ENCODE data around the gene ARGLU1. TPM values are rescaled to one million over a fixed set of nuclear protein-coding genes. Genes with fewer than 3 reads are reported as not detected.

Gene ARGLU1
- polyA plus RNA-seq, 5 donors, result 333 to 472 (median 422) TPM

DNA sequence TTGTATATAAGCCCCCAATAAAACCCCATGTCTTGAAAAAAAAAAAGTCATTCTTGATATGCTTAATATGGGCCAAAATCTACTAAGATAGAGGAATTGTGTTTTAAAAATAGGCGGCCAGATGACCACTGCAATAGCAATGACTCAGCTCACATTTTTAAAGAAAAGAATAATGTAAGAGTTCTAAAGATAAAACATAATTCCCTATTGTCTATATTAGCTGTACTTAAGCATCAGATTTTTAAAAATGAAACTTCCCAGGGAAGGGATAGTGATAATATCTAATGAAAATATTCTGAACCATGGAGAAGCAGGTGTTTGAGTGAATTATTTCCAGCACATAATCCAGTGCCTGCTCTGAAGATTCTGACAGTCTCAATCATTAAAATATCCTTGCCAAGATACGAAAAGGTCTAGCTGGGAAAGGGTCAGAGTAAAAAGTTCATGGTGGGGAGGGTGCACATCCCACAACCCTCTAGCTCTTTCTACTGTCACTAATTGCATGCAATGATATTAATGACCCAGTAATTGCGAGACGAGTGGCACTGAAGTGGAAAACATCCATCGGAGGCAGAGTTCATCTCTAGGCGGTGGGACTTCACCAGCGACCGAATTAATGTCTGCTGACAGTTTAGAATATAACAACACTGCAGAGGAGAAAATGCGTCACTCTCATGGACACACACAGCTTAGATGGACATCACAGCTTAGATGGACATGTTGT lies 64.0 kb downstream of the ARGLU1 start:
- DNase-seq, result no peak

DNA sequence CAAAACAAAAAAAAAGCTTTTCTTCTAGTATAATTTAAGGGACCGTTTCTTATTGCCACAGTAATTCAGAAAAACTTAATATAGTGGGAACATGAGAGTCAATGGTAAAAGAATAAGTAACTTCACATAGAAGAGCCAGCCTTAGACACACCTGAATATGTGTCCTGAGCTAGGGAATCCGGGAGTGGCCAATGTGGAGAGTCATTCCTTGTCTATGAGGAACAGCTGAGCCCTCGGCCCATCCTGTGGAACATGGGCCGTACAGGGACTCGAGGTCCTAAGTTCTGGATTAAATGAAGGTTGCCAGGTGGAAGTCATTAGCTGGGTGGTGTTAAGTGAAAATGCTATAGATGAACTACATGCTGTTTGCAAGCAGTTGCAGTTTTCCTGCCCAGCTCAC lies 64.7 kb downstream of the ARGLU1 start:
- DNase-seq, result no peak

DNA sequence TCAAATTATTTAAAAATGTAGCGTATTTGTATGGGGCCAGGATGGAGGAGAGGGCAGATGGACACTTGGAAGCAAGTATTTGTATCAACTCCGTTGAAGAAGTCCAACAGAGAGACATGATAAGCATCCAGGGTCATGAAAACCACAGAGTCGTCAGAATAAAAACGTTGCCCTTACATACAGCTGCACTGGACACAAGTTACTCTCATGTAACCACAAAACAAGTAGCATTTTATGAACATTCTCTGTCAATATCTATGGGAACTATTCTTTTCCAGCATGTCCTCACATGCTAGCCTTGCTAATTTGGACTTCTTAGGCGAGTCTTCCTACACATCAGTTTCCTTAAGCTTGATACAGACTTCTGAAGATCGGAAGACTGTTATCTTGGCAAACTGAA lies 67.5 kb downstream of the ARGLU1 start:
- no peak for DNase-seq

DNA sequence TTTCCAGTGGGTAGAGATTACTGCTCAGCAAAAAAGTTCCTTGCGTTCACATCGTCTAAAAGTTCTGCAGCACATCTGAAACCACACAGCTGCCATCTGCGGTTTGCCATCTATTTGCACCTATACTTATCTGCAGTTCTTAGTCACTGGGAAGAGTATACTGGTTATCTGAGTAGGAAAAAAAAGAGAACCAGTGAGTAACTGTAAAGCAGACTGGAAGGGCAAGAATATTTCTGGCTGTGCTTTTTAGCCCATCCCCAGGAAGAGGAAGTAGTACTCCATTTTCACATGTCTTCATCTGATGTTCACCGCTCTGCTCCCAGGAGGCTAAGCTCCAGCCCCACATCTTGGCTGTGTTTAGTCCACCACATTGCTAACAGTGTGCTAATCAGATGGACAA lies 68.0 kb downstream of the ARGLU1 start:
- no peak for DNase-seq

DNA sequence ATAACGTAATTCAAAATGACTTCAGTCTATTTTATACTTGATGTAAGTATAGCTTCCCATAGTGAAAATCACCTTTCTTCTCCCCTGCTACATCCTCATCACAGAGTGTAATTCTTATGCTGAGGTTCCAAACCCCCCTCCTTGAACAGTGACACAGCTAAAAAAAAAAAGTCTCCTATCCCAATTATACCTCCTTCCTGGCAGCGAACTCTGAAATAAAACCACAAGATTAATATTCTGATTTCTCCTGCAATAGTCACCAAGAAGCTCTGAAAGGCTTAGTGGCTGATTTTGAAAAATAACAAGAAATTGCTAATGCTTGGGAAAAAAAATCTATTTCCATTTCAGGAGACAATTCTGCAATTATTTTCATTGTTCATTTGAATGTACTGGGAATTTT lies 68.8 kb downstream of the ARGLU1 start:
- no peak for DNase-seq

DNA sequence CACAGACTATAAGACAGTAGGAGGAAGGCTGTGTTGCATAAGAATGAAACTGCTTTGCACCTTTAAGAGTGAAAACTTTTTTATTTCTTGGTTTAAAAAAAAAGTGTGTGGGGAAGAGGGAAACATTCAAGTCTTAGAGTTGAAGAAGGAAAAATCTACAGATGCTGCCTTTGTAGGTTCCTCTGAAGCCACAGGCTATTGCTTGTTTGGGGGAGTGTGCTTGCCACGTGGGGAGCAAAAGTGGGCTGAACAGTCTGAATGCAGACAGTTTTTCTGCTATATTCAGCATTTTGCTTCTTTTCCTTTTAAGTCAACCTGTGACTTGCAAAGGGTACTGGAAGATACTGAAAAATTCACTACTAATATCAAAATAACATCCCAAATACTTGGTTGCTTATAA lies 69.4 kb downstream of the ARGLU1 start:
- DNase-seq, result no peak

DNA sequence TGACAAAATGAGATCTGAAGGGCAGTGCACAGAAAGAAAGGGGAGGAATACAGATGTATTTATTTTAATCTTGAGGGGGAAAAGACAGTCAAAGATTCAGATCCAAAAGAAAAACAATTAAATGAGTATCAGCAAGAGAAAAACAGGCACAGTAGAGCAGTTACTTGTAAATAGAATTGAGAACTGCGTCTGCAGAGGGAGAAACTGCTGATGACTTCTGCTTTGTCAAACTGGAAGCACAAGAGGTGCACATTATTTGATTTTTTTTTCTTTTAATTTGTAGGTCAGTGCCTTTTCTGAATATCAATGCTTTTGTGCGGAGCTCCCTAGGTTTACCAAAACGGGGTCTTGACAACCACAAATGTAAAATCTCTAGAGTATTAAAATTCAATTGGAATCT lies 69.8 kb downstream of the ARGLU1 start:
- no peak for DNase-seq

DNA sequence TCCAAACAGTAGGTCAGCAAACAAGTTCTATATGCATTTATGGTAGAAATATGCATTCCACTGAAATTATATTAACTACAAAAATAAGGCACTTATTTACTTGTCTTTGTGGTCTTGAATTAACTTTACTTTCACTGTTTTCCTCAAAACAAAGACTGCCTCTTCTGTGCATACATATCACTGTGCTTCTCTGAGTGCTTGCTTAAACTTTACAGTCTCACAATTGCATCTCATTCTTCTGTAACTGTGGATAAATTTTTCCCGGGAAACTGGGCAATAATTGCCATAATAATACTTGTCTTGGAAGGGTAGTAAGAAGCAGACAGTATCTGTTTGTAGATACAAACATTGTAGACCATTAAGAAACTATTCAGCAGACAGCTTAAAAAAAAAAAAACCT lies 70.9 kb downstream of the ARGLU1 start:
- no peak for DNase-seq

DNA sequence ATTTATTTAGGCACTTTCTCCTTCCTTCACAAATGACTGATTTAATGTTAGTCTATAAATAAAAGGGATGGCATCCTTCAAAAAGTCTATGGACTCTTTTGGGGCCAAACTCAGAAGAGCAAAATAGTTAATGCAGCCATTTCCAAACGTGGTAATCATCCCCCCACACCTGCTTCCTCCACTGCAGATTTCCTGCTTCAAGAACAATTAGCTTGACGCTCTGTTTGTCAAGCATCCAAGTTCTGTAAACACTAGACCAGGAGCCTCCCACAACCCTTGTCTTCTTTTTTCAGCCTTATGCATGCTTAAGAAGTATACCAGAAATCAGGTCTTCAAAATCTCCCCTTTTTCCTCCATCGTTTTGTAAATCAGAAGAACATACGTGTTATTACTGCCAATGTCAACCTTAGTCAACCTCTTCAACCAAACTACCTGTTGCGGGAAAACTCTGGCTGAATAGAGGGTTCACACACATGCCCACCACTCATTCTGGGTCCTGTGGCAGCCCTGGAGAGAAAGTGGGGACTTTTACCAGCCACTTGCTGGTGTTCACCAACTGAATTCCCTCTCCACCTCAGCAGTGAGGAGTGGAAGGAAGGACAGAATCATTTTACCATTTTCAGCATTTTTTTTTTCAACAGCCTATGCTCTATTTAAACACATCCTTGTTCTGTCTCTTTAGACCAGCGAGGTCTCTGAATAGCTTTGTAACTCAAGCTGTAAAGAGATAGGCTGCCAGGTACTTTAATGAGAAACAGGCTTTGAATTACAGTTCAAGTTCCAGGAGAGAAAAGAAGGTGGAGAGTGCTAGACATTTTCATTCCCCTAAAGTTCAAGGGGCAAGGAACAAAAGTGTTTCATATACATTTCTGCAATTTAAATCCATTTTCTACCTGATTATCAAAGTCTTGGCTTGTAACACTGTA lies 71.6 kb downstream of the ARGLU1 start:
- no peak for DNase-seq

DNA sequence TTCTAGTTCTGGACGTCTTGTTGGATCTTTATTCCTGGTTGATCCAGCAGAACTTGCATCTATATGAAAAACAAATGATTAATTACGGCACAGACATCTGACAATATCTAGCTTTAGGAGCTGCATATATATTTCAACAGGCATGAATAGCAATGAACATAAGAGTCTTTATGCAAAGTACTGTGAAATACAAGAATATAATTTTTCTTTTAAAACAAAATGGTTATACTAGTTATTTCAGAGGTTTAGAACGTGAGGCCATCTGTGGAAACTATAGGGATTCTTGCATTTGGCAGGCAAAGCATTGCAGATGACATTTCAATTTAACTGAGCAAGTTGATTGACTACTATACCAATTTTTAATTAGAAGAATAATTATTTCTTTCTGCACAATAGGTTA lies 73.0 kb downstream of the ARGLU1 start:
- DNase-seq, result no peak

DNA sequence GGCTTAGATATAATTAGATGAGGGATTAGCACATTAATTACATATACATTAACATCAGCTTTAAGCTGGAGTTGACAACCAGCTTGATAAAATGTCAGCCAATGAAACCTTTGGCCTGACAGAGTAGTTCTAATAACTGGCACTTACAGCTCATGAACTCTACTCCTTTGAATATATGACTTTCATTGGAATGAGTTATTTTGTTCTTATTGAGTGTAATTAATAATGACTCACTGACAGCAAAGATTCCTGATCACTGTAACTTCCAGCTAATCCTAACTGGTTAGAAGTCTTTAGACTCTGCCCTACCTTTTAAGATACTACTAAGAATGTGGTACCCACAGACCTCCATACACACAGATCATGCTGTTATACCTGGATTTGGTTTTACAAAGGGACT lies 73.4 kb downstream of the ARGLU1 start:
- no peak for DNase-seq

DNA sequence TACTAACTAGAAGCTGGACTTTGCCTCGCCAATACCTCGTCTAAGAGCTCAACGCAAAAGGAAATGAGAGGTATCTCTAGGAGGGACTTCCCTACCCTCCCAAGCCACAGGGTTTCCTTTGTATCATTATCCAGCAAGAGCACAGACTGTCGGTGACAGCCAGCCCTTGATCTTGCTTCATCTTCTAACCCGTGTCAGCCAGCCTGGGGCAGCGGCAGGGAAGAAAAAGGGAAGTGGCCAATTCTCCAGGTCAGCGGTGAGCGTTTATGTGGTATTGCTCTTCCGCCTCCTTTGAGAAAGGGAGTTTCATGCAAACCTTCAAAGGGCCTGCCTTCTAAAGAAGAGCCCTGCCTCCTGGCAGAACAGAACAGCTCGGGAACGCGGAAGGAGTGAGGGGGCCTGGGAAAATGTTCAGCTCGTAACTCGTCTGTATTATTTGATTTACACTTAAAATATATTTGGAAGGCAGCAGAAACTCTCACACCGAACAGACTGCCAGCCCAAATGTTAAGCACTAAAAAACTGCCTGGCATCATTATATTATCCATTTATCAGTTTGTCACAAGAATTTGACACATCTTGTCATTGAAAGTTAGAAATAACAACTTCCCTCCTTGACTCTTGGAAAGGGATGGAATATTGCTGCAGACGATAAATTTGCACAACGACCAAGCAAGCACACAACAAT lies 74.3 kb downstream of the ARGLU1 start:
- no peak for DNase-seq

DNA sequence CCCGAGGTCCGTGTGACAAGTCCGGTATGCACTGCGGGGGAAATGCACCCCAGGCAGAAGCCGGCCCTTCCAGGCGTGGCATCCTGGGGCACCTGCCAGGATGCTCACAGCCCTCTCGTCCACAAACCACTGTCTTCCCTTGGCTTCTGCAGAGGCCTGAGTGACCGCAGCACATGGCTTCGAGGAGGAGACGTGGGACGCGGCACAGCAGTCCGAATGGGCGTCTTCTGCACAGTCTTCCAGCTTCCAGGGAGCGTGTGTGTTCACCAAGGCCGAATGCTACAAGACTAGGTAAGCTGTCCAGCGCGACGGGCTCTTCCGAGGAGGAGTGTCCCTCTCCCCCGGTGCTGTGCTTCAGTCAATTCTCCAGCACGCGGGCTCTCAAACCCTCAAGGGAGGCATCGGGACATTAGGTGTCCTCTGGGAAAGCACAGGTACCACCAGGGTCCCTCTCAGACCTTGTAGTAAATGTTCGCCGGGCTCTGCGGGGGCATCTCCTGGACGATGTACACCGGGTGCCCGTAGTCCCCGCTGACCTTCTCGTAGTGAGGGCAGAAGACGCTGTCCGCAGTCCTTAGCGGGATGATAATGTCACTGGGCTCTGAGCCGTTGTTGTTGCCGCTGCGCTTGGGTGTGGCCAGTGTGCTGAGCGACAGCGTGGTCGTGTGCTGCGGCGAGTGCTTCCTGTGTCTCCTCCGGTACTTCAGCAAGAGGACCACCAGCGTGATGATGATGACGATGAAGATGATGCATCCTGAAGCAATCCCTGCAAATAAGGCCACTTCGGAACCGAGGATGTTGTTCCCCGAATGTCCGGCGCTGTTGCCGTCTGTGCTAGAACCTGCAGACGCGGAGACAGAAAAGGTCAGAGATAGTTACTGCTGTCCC lies 75.1 kb downstream of the ARGLU1 start:
- no peak for DNase-seq

DNA sequence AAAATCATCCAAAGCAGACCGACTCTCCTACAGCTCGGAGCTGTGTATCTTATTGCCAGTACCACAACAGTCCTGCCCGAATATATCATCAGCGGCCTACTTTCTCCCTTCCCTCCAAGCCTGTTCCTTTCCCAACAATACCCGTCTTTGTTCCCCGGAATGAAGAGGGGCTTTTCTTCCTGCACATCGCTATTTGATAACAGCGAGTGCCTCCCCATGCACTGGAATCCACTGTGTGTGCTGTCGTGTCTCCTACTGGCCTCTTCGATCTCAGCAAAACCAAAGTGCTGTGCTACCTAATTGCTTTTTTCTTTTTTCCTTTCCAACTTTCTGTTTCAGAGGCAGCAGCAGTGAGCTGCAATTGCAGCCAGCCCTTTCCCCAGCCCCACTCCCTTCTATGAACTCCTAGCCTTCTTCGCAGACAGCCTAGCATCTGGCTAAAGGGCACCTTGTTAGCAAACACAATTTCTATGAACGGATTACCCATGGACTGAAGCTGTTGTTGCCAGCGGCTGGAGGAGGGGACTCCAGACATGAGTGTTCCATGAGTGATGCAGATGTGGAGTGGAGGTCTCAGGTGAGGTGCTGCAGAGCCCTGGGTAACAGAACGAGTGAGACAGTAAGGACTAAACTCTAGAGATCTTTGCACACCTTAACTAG lies 75.9 kb downstream of the ARGLU1 start:
- no peak for DNase-seq

Other genes with a start within 250 kb of the ARGLU1 start
- 10 to 100 TPM; 71.0 to 89.7 (median 83.5) TPM for gene EFNB2, start 32.5 kb downstream of the ARGLU1 start, polyA plus RNA-seq (ENCODE audit: insufficient read depth in 1 of 5, insufficient read length in 5 of 5, low replicate concordance in 1 of 5)